HEK293 (cell line): Measurements from ENCODE around the gene IBA57.

Source experiments
- CTCF ChIA-PET: fragments of 350-600 bp; formaldehyde crosslinking; extraction: SDS; loops from one replicate; lab custom pipeline; 2021; ENCODE audit warnings: antibody characterized with exemption; lab: Yijun Ruan, JAX
- POLR2A ChIA-PET: fragments of 300-600 bp; formaldehyde crosslinking; extraction: SDS; loops from one replicate; lab custom pipeline; 2020; ENCODE audit warnings: antibody characterized with exemption, inconsistent platforms; lab: Yijun Ruan, JAX
- H3K27ac ChIP-seq: fragments of 200-500 bp; sonication (Bioruptor generic); 2 replicates; pipeline ENCODE4 v1.5.1; 2014; ENCODE audit warnings: low read depth, low read length, control low read depth, inconsistent platforms; ENCODE audit errors: extremely low read depth
- H3K36me3 ChIP-seq, 2 experiments: fragments of 200-500 bp in 1 of 2; sonication (Bioruptor generic) in 1 of 2; 1 replicate in 1 of 2; 2 replicates in 1 of 2; pipeline ENCODE4 v1.5.1; 2014 to 2017; ENCODE audit warnings: inconsistent platforms in 2 of 2, low read length in 2 of 2; ENCODE audit not compliant: control insufficient read depth in 2 of 2, insufficient read depth in 1 of 2
- H3K4me1 ChIP-seq: fragments of 200-500 bp; sonication (Bioruptor generic); 2 replicates; pipeline ENCODE4 v1.5.1; 2014; ENCODE audit warnings: mild to moderate bottlenecking, low read length, inconsistent platforms; ENCODE audit not compliant: control insufficient read depth, insufficient read depth
- H3K4me3 ChIP-seq: 2 replicates; pipeline ENCODE4 v1.5.1; 2011; ENCODE audit warnings: low read depth, mild to moderate bottlenecking, control low read depth, low read length, moderate library complexity
- H3K9me3 ChIP-seq: fragments of 200-500 bp; sonication (Bioruptor generic); 2 replicates; pipeline ENCODE4 v1.5.1; 2014; ENCODE audit warnings: low read depth, low read length, inconsistent platforms; ENCODE audit not compliant: control insufficient read depth, insufficient read depth
- BCL11A ChIP-seq: fragments of 450-650 bp; formaldehyde crosslinking; IDR thresholded peaks from 2 replicates; pipeline ENCODE4 v1.5.1; 2016; ENCODE audit warnings: low read depth, missing biosample characterization, missing genetic modification characterization
- ELK4 ChIP-seq: IDR thresholded peaks from 2 replicates; pipeline ENCODE4 v1.6.1; 2011; ENCODE audit warnings: mild to moderate bottlenecking, low read depth, low read length, borderline replicate concordance
- GLIS1 ChIP-seq: fragments of 450-650 bp; formaldehyde crosslinking; IDR thresholded peaks from 2 replicates; pipeline ENCODE4 v1.5.1; 2016; ENCODE audit warnings: missing biosample characterization, missing genetic modification characterization
- GLIS2 ChIP-seq: fragments of 450-650 bp; formaldehyde crosslinking; IDR thresholded peaks from 2 replicates; pipeline ENCODE4 v1.5.1; 2016; ENCODE audit warnings: missing biosample characterization, missing genetic modification characterization
- HOXC10 ChIP-seq: sonication (generic); formaldehyde crosslinking; IDR thresholded peaks from 2 replicates; pipeline ENCODE4 v1.8.1; 2023; ENCODE audit warnings: mild to moderate bottlenecking, missing genetic modification reagents
- HOXD13 ChIP-seq: sonication (generic); formaldehyde crosslinking; IDR thresholded peaks from 2 replicates; pipeline ENCODE4 v1.8.0; 2022; ENCODE audit warnings: missing genetic modification reagents, borderline replicate concordance
- KLF1 ChIP-seq: fragments of 450-650 bp; formaldehyde crosslinking; IDR thresholded peaks from 2 replicates; pipeline ENCODE4 v1.5.1; 2016; ENCODE audit warnings: missing biosample characterization, missing genetic modification characterization
- KLF16 ChIP-seq: fragments of 450-650 bp; formaldehyde crosslinking; IDR thresholded peaks from 2 replicates; pipeline ENCODE4 v1.5.1; 2017; ENCODE audit warnings: missing biosample characterization, missing genetic modification characterization
- MZF1 ChIP-seq: fragments of 450-650 bp; formaldehyde crosslinking; IDR thresholded peaks from 2 replicates; pipeline ENCODE4 v1.5.1; 2017; ENCODE audit warnings: missing biosample characterization, missing genetic modification characterization, borderline replicate concordance
- TCF7L2 ChIP-seq: IDR thresholded peaks from 2 replicates; pipeline ENCODE4 v1.6.1; 2011; ENCODE audit warnings: low read depth, mild to moderate bottlenecking, inconsistent platforms, low read length, moderate library complexity, borderline replicate concordance
- YY2 ChIP-seq: fragments of 450-650 bp; formaldehyde crosslinking; IDR thresholded peaks from 2 replicates; pipeline ENCODE4 v1.5.1; 2016; ENCODE audit warnings: missing biosample characterization, missing genetic modification characterization
- ZBTB48 ChIP-seq: fragments of 450-650 bp; formaldehyde crosslinking; IDR thresholded peaks from 2 replicates; pipeline ENCODE4 v1.5.1; 2016; ENCODE audit warnings: missing biosample characterization, missing genetic modification characterization
- ZEB2 ChIP-seq: fragments of 450-650 bp; formaldehyde crosslinking; IDR thresholded peaks from 2 replicates; pipeline ENCODE4 v1.5.1; 2016; ENCODE audit warnings: missing biosample characterization, missing genetic modification characterization
- ZNF138 ChIP-seq: fragments of 450-650 bp; formaldehyde crosslinking; IDR thresholded peaks from 2 replicates; pipeline ENCODE4 v1.5.1; 2016; ENCODE audit warnings: missing biosample characterization, missing genetic modification characterization, borderline replicate concordance
- ZNF211 ChIP-seq: fragments of 450-650 bp; formaldehyde crosslinking; IDR thresholded peaks from 2 replicates; pipeline ENCODE4 v1.5.1; 2016; ENCODE audit warnings: low read depth, missing biosample characterization, missing genetic modification characterization
- ZNF214 ChIP-seq: fragments of 450-650 bp; formaldehyde crosslinking; IDR thresholded peaks from 2 replicates; pipeline ENCODE4 v1.5.1; 2017; ENCODE audit warnings: missing biosample characterization, mild to moderate bottlenecking, missing genetic modification characterization, borderline replicate concordance
- ZNF311 ChIP-seq: fragments of 450-650 bp; formaldehyde crosslinking; IDR thresholded peaks from 2 replicates; pipeline ENCODE4 v1.5.1; 2017; ENCODE audit warnings: missing biosample characterization, missing genetic modification characterization, borderline replicate concordance
- ZNF394 ChIP-seq: fragments of 450-650 bp; formaldehyde crosslinking; IDR thresholded peaks from 2 replicates; pipeline ENCODE4 v1.5.1; 2016; ENCODE audit warnings: missing biosample characterization, missing genetic modification characterization, mild to moderate bottlenecking, moderate library complexity, borderline replicate concordance
- ZNF530 ChIP-seq: fragments of 450-650 bp; formaldehyde crosslinking; IDR thresholded peaks from 2 replicates; pipeline ENCODE4 v1.5.1; 2016; ENCODE audit warnings: low read depth, missing biosample characterization, missing genetic modification characterization
- ZNF623 ChIP-seq: fragments of 450-650 bp; formaldehyde crosslinking; IDR thresholded peaks from 2 replicates; pipeline ENCODE4 v1.5.1; 2016; ENCODE audit warnings: missing biosample characterization, missing genetic modification characterization
- ZNF624 ChIP-seq: fragments of 450-650 bp; formaldehyde crosslinking; IDR thresholded peaks from 2 replicates; pipeline ENCODE4 v1.5.1; 2017; ENCODE audit warnings: missing biosample characterization, missing genetic modification characterization
- ZNF664 ChIP-seq: fragments of 450-650 bp; formaldehyde crosslinking; IDR thresholded peaks from 2 replicates; pipeline ENCODE4 v1.5.1; 2016; ENCODE audit warnings: missing biosample characterization, missing genetic modification characterization
- ZNF670 ChIP-seq: fragments of 450-650 bp; formaldehyde crosslinking; IDR thresholded peaks from 2 replicates; pipeline ENCODE4 v1.5.1; 2016; ENCODE audit warnings: missing biosample characterization, missing genetic modification characterization, low read depth
- ZNF692 ChIP-seq: fragments of 450-650 bp; formaldehyde crosslinking; IDR thresholded peaks from 2 replicates; pipeline ENCODE4 v1.5.1; 2016; ENCODE audit warnings: missing biosample characterization, missing genetic modification characterization
- ZNF776 ChIP-seq: fragments of 450-650 bp; formaldehyde crosslinking; IDR thresholded peaks from 2 replicates; pipeline ENCODE4 v1.5.0; 2017; ENCODE audit warnings: missing biosample characterization, missing genetic modification characterization, borderline replicate concordance
- ZNF791 ChIP-seq: fragments of 450-650 bp; formaldehyde crosslinking; IDR thresholded peaks from 2 replicates; pipeline ENCODE4 v1.5.1; 2016; ENCODE audit warnings: missing biosample characterization, missing genetic modification characterization
- ZSCAN30 ChIP-seq: fragments of 450-650 bp; IDR thresholded peaks from 2 replicates; pipeline ENCODE4 v1.5.1; 2018; ENCODE audit warnings: missing biosample characterization, mild to moderate bottlenecking, missing genetic modification characterization, moderate library complexity
- ZSCAN4 ChIP-seq: fragments of 450-650 bp; formaldehyde crosslinking; IDR thresholded peaks from 2 replicates; pipeline ENCODE4 v1.5.1; 2017; ENCODE audit warnings: missing biosample characterization, missing genetic modification characterization

The IBA57 gene

GRCh38 chr1:228143480-228144192 lies 22.0 kb upstream of the IBA57 start (continued):
- TF ChIP-seq ZNF776 (tag by site-specific recombination): no peak
- TF ChIP-seq ZNF138 (tag by site-specific recombination): no peak
- no peak for TF ChIP-seq ZNF623 (tag by site-specific recombination)
- TF ChIP-seq ZSCAN4 (tag by site-specific recombination): peak; percentile 84
- no peak for TF ChIP-seq ZNF791 (tag by site-specific recombination)
- no peak for TF ChIP-seq ZNF211 (tag by site-specific recombination)
- TF ChIP-seq YY2 (tag by site-specific recombination): no peak
- no peak for TF ChIP-seq GLIS1 (tag by site-specific recombination)
- no peak for TF ChIP-seq ZNF530 (tag by site-specific recombination)
- TF ChIP-seq ZBTB48 (tag by site-specific recombination): peak; percentile 13; the same call in 1 of the 2 replicates
- no peak for TF ChIP-seq ELK4
- no peak for TF ChIP-seq ZNF624 (tag by site-specific recombination)
- no peak for TF ChIP-seq HOXC10 (CRISPR knock-in tag)
- TF ChIP-seq HOXD13 (CRISPR knock-in tag): no peak
- TF ChIP-seq ZEB2 (tag by site-specific recombination): no peak
- TF ChIP-seq ZNF214 (tag by site-specific recombination): no peak
- no peak for TF ChIP-seq BCL11A (tag by site-specific recombination)
- TF ChIP-seq ZNF664 (tag by site-specific recombination): no peak
- no peak for TF ChIP-seq ZNF692

GRCh38 chr1:228144193-228144992 lies 21.2 kb upstream of the IBA57 start:
- POLR2A ChIA-PET: interaction anchor here (3.7 kb wide), 1 partner anchor 20 kb away, joined by 22 read pairs; the partner anchor contains the start of gene IBA57
- no peak overlapping the region for H3K4me3 ChIP-seq

More at GRCh38 chr1:228144193-228144992, 21.2 kb upstream of the IBA57 start:
- TF ChIP-seq MZF1 (no peak), GLIS1 (tag by site-specific recombination) (peak; percentile 28; the same call in 1 of the 2 replicates), ZNF311 (tag by site-specific recombination) (no peak), ZNF394 (tag by site-specific recombination) (no peak), ZBTB48 (tag by site-specific recombination) (0 out of 2 replicates have a peak, but pooled peaks have one; percentile 6), KLF16 (tag by site-specific recombination) (no peak), ZSCAN30 (tag by site-specific recombination) (no peak), GLIS2 (tag by site-specific recombination) (0 out of 2 replicates have a peak, but pooled peaks have one; percentile 3), TCF7L2 (no peak), ZNF670 (no peak), KLF1 (tag by site-specific recombination) (peak; percentile 38)
- H3K4me1 ChIP-seq: peaks cover 13% of the 10 kb centered on the region
- CTCF ChIA-PET: interaction anchor here (1.1 to 1.9 kb wide), 2 partner anchors 13 to 21 kb away, joined by 4 to 8 read pairs; partner anchors contain the start of gene IBA57
- peaks cover 0 to 54% of the 10 kb centered on the region in 2 experiments; a peak in 1 of 3 replicates for H3K36me3 ChIP-seq
- H3K9me3 ChIP-seq: no peaks in the 10 kb centered on the region
- 0 out of 2 replicates have a peak overlapping the region, but pooled peaks have one; percentile 2 for H3K27ac ChIP-seq
